A549 (cell line): ENCODE data around the gene ZBTB37. TPM values are rescaled to one million over a fixed set of nuclear protein-coding genes. Genes with fewer than 3 reads are reported as not detected.

ENCODE experiments used
- ATAC-seq, 2 experiments: fragments of 200-7000 bp in 1 of 2; fragments of >200 bp in 1 of 2; cut with Nextera tagmentation in 1 of 2; cut with Tn5 transposase in 1 of 2; 3 replicates each; pipeline versions ENCODE4 v1.8.0 to v1.9.1; 2018 to 2020; ENCODE audit warnings: mild to moderate bottlenecking in 1 of 2, moderate library complexity in 1 of 2
- CTCF ChIA-PET: fragments of 300-600 bp; sonication (Branson Sonifier 250); formaldehyde crosslinking; extraction: SDS; loops from one replicate; lab custom pipeline; 2021; ENCODE audit warnings: antibody characterized with exemption, inconsistent platforms; lab: Yijun Ruan, JAX
- POLR2A ChIA-PET: fragments of 350-600 bp; formaldehyde crosslinking; extraction: SDS; loops from one replicate; lab custom pipeline; 2021; ENCODE audit warnings: antibody characterized with exemption, inconsistent platforms; lab: Yijun Ruan, JAX
- DNase-seq, 2 experiments: peaks; one replicate each; pipeline versions ENCODE4 v3.0.0 to v3.0.0-alpha.2; 2011 to 2016; ENCODE audit warnings: low read depth in 1 of 2, low spot score in 1 of 2
- FAIRE-seq: peaks from 2 replicates; lab custom pipeline; 2011; peaks lifted over from hg19 to GRCh38; lab: Jason Lieb, UNC
- H3K27ac ChIP-seq, 2 experiments: fragments of >200 bp; sonication (Bioruptor Twin); formaldehyde crosslinking; 3 replicates each; pipeline ENCODE4 v1.5.1; 2016 to 2017
- H3K4me1 ChIP-seq: fragments of >200 bp; sonication (Bioruptor Twin); formaldehyde crosslinking; 3 replicates; pipeline ENCODE4 v1.6.1; 2016
- H3K4me2 ChIP-seq: fragments of >200 bp; sonication (Bioruptor Twin); formaldehyde crosslinking; 3 replicates; pipeline ENCODE4 v1.6.1; 2016
- H3K4me3 ChIP-seq: fragments of >200 bp; sonication (Bioruptor Twin); formaldehyde crosslinking; 3 replicates; pipeline ENCODE4 v1.5.1; 2016
- H3K9me3 ChIP-seq: fragments of >200 bp; sonication (Bioruptor Twin); formaldehyde crosslinking; 3 replicates; pipeline ENCODE4 v1.6.1; 2016
- BHLHE40 ChIP-seq: IDR thresholded peaks from 2 replicates; pipeline ENCODE4 v1.6.1; 2012; ENCODE audit warnings: low read depth, low read length, inconsistent platforms
- CBX2 ChIP-seq: fragments of 200-600 bp; sonication (generic); IDR thresholded peaks from 2 replicates; pipeline ENCODE4 v1.6.1; 2016; ENCODE audit warnings: low read depth, mild to moderate bottlenecking, borderline replicate concordance
- CBX8 ChIP-seq: fragments of 200-600 bp; sonication (generic); IDR thresholded peaks from 2 replicates; pipeline ENCODE4 v1.6.1; 2016
- CEBPB ChIP-seq, 2 experiments: fragments of >200 bp in 1 of 2; sonication (Bioruptor Twin) in 1 of 2; formaldehyde crosslinking in 1 of 2; IDR thresholded peaks; 2 replicates each; pipeline ENCODE4 v1.6.1; 2012 to 2016
- CTCF ChIP-seq: fragments of >200 bp; sonication (Bioruptor Twin); formaldehyde crosslinking; IDR thresholded peaks from 3 replicates; pipeline ENCODE4 v1.5.1; 2016
- E2F6 ChIP-seq: IDR thresholded peaks from 2 replicates; pipeline ENCODE4 v1.6.1; 2012; ENCODE audit warnings: low read depth, borderline replicate concordance
- EHMT2 ChIP-seq: fragments of 200-600 bp; sonication (generic); IDR thresholded peaks from 2 replicates; pipeline ENCODE4 v1.6.1; 2016; ENCODE audit warnings: antibody characterized with exemption, low read depth, mild to moderate bottlenecking, moderate library complexity
- EP300 ChIP-seq, 2 experiments: fragments of >200 bp; sonication (Bioruptor Twin); formaldehyde crosslinking; IDR thresholded peaks; 2 replicates in 1 of 2; 3 replicates in 1 of 2; pipeline ENCODE4 v1.6.1; 2016 to 2017
- ESRRA ChIP-seq: fragments of 150-350 bp; IDR thresholded peaks from 2 replicates; pipeline ENCODE4 v1.6.1; 2014; ENCODE audit warnings: mild to moderate bottlenecking, low read length, borderline replicate concordance
- GATA3 ChIP-seq: IDR thresholded peaks from 2 replicates; pipeline ENCODE4 v1.6.1; 2012; ENCODE audit warnings: borderline replicate concordance
- HOXA7 ChIP-seq: fragments of 250-450 bp; sonication (Bioruptor Pico); IDR thresholded peaks from 2 replicates; pipeline ENCODE4 v1.5.0; 2020; ENCODE audit warnings: mild to moderate bottlenecking, moderate library complexity
- HOXB13 ChIP-seq: fragments of 250-450 bp; sonication (Bioruptor Pico); IDR thresholded peaks from 2 replicates; pipeline ENCODE4 v1.5.0; 2020; ENCODE audit warnings: low read depth, mild to moderate bottlenecking, moderate library complexity
- HOXB5 ChIP-seq: fragments of 250-450 bp; sonication (Bioruptor Pico); IDR thresholded peaks from 2 replicates; pipeline ENCODE4 v1.5.0; 2020; ENCODE audit warnings: mild to moderate bottlenecking, moderate library complexity
- JUN ChIP-seq, 2 experiments: fragments of >200 bp; sonication (Bioruptor Twin); formaldehyde crosslinking; IDR thresholded peaks; 2 replicates in 1 of 2; 3 replicates in 1 of 2; pipeline ENCODE4 v1.6.1; 2016 to 2017
- JUNB ChIP-seq: fragments of >200 bp; sonication (Bioruptor Twin); formaldehyde crosslinking; IDR thresholded peaks from 2 replicates; pipeline ENCODE4 v1.6.1; 2016
- KDM5A ChIP-seq: fragments of 200-600 bp; sonication (generic); IDR thresholded peaks from 2 replicates; pipeline ENCODE4 v1.6.1; 2016; ENCODE audit warnings: antibody characterized with exemption, mild to moderate bottlenecking
- MAFK ChIP-seq: fragments of 450-650 bp; IDR thresholded peaks from 2 replicates; pipeline ENCODE4 v1.6.1; 2014; ENCODE audit not compliant: partially characterized antibody
- NPAS2 ChIP-seq: fragments of 250-450 bp; sonication (Bioruptor Pico); IDR thresholded peaks from 2 replicates; pipeline ENCODE4 v1.8.0; 2022; ENCODE audit warnings: mild to moderate bottlenecking, moderate library complexity, borderline replicate concordance
- NR3C1 ChIP-seq: fragments of >200 bp; sonication (Bioruptor Twin); formaldehyde crosslinking; IDR thresholded peaks from 3 replicates; pipeline ENCODE4 v1.6.1; 2017
- PHF8 ChIP-seq: fragments of 200-600 bp; sonication (generic); IDR thresholded peaks from 2 replicates; pipeline ENCODE4 v1.6.1; 2016; ENCODE audit warnings: low read depth, mild to moderate bottlenecking, antibody characterized with exemption, moderate library complexity, borderline replicate concordance
- RARB ChIP-seq: fragments of 250-450 bp; sonication (Bioruptor Pico); IDR thresholded peaks from 2 replicates; pipeline ENCODE4 v1.8.0; 2021; ENCODE audit warnings: mild to moderate bottlenecking, moderate library complexity
- RNF2 ChIP-seq: fragments of 200-600 bp; sonication (generic); IDR thresholded peaks from 2 replicates; pipeline ENCODE4 v1.6.1; 2016; ENCODE audit warnings: low read depth, mild to moderate bottlenecking, antibody characterized with exemption, moderate library complexity, borderline replicate concordance
- SREBF2 ChIP-seq: fragments of 450-650 bp; IDR thresholded peaks from 2 replicates; pipeline ENCODE4 v1.6.1; 2014; ENCODE audit warnings: mild to moderate bottlenecking, moderate library complexity
- TFCP2L1 ChIP-seq: fragments of 250-450 bp; sonication (Bioruptor Pico); IDR thresholded peaks from 2 replicates; pipeline ENCODE4 v1.5.0; 2021; ENCODE audit warnings: mild to moderate bottlenecking
- TP53 ChIP-seq: fragments of 250-450 bp; sonication (Bioruptor Pico); IDR thresholded peaks from 2 replicates; pipeline ENCODE4 v1.5.0; 2021; ENCODE audit warnings: mild to moderate bottlenecking, moderate library complexity
- USF2 ChIP-seq: fragments of 450-650 bp; IDR thresholded peaks from 2 replicates; pipeline ENCODE4 v1.6.1; 2014; ENCODE audit warnings: antibody characterized with exemption
- WGBS: methylation state at CpG from one replicate; pipeline ENCODE4 v1.1.6; 2017; ENCODE audit errors: missing lambda C conversion rate; 5-methylcytosine and 5-hydroxymethylcytosine counted together
- polyA plus RNA-seq, 4 experiments: library from polyadenylated mRNA; depleted of rRNA in 3 of 4; stranded (reverse); fragments of >200 nt; fragmentation: RNase III in 1 of 4; extraction: RNeasy Plus Mini Kit Qiagen cat#74134 plus additional on column Dnase treatment in 1 of 4; gene quantifications; 2 replicates in 3 of 4; 3 replicates in 1 of 4; pipeline ENCODE4 v1.2.3, GENCODE V29; 2011 to 2017
- TF ChIP-seq, protein P1 (sequence below): fragments of 250-450 bp; sonication (Bioruptor Pico); IDR thresholded peaks from 2 replicates; pipeline ENCODE4 v1.5.0; 2021; ENCODE audit warnings: mild to moderate bottlenecking, moderate library complexity, borderline replicate concordance

Gene ZBTB37
- polyA plus RNA-seq, 2 of the 4 experiments (the other 2 are of a cell fraction), result 1.0 to 3.0 TPM

DNA sequence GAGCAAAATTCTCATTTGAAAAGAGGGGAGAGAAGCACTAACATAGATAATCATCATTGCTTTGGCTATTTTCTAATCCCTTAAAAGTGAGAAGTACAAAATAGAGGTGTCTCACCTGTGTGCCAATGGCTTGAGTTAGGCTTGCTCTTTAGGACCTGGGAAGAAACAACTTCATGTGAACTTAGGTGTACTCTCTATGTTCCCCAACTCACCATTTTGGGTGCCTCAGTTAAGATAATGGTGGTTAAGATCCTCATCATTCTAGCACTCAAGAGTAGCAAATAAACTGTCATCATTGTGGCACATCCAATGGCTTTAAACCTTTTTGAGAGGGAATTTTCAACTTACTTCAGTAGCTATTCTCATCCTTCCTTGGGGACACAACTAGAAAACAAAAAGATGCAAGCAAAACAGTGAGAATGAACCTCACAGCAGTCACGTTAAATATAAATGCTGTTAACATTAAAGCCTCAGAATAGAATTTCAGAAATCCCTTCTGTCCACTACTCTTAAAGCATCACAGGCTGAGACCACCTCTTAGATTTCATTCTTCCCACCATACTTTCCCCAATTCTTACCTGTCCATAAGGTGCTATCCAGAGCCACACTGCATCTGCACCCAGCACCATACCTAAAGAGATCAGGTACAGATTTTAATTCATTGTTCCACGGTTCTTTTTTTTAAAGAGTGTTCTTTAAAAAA is 1.6 kb upstream of the ZBTB37 start:
- Histone ChIP-seq H3K4me2 (peak overlapping the region; percentile 78), H3K4me1 (peaks cover 30% of the 10 kb centered on the region), H3K9me3 (no peaks in the 10 kb centered on the region), H3K4me3 (peak overlapping the region; percentile 97), H3K27ac (peak overlapping the region; percentile 96 to 97)
- 0% methylated on average over 2 of the region's 2 CpGs for WGBS
- DNase-seq (no peak), ATAC-seq (no peak), FAIRE-seq (no peak)
- TF ChIP-seq SREBF2 (no peak), RARB (CRISPR knock-in tag) (0 out of 2 replicates have a peak, but pooled peaks have one; percentile 18)
- CTCF ChIA-PET, result interaction anchor here (1.1 kb wide), 3 partner anchors 351 to 447 kb away, joined by 3 to 4 read pairs (median 3); no protein-coding TSS in a partner anchor
- POLR2A ChIA-PET, result interaction anchor here (0.6 to 0.8 kb wide), 2 partner anchors 11 to 42 kb away, joined by 3 read pairs; partner anchors contain the start of gene DARS2

DNA sequence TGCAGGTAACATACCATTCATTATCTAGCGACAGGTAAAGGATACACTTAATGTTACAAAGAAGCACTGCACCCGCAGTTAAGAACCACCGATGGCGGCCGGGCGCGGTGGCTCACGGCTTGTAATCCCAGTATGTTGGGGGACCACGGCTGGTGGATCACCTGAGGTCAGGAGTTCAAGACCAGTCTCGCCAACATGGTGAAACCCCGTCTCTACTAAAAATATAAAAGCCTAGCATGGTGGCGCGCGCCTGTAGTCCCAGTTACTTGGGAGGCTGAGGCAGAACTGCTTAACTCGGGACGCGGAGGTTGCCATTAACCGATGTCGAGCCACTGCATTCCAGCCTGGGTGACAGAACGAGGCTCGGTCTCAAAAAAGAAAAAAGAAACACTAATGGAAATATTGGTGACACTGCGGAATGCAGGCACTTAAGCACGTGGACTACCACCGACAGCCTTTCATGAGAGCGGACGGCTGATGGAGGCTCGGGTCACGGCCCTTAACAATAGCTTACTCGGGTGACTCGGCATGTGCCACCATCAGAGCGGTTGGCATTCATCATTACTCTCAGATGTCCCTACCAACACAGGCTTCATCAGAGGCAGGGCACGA is 933 bp upstream of the ZBTB37 start:
- TF ChIP-seq HOXA7 (peak; percentile 73), ESRRA (no peak), TFCP2L1 (CRISPR knock-in tag) (0 out of 2 replicates have a peak, but pooled peaks have one; percentile 34), NPAS2 (no peak), RARB (CRISPR knock-in tag) (peak; percentile 58), RNF2 (no peak), E2F6 (0 out of 2 replicates have a peak, but pooled peaks have one; percentile 3), MAFK (peak; percentile 11)
- TF ChIP-seq, protein P1, sequence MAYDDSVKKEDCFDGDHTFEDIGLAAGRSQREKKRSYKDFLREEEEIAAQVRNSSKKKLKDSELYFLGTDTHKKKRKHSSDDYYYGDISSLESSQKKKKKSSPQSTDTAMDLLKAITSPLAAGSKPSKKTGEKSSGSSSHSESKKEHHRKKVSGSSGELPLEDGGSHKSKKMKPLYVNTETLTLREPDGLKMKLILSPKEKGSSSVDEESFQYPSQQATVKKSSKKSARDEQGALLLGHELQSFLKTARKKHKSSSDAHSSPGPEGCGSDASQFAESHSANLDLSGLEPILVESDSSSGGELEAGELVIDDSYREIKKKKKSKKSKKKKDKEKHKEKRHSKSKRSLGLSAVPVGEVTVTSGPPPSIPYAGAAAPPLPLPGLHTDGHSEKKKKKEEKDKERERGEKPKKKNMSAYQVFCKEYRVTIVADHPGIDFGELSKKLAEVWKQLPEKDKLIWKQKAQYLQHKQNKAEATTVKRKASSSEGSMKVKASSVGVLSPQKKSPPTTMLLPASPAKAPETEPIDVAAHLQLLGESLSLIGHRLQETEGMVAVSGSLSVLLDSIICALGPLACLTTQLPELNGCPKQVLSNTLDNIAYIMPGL, result no peak; the same call in 1 of the 2 replicates
- TF ChIP-seq, all 56 proteins: peak for 5
- peak overlapping the region; percentile 78 for H3K4me2 ChIP-seq
- CTCF ChIA-PET, result interaction anchor here (1.1 kb wide), 1 partner anchor 447 kb away, joined by 3 read pairs; no protein-coding TSS in a partner anchor
- H3K27ac ChIP-seq, result peak overlapping the region; percentile 96 to 97
- WGBS, result 2% methylated on average over 32 of the region's 32 CpGs
- H3K9me3 ChIP-seq, result no peaks in the 10 kb centered on the region
- peaks cover 30% of the 10 kb centered on the region for H3K4me1 ChIP-seq
- FAIRE-seq (no peak), DNase-seq (no peak), ATAC-seq (no peak; a peak in 2 of 6 replicates)
- peak overlapping the region; percentile 97 for H3K4me3 ChIP-seq
- POLR2A ChIA-PET, result interaction anchor here (0.6 to 2.6 kb wide), 8 partner anchors 15 to 1122 kb away, joined by 3 to 26 read pairs (median 4); partner anchors contain the start of genes CENPL, DARS2 and RC3H1

DNA sequence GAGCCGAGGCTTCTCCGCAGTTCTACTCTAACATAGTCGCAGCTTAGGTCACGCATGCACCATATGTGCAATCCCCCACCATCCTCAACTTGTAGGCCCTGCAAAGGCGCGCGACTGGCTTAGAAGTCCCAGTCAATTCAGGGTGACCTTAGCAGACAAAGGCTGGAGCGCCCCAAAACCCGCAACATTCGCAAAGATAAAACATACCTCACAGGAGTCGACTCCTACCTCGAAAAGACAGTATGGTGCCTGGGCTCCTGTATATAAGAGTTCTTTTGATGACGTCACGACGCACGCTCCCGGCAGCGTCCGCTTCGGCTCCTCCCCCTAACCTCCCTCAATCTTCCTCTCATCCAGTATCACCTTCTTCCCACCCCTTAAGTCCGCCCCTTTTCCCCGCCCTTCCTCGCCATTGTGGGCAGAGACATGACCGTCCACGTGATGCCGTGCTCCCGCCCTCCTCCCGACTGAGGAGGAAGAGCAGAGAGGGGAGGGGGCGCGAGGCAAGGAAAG is 371 bp upstream of the ZBTB37 start, which contains the start of gene GAS5:
GAS5 (minus strand) TSS at position 237 of the 513 bp plus-strand sequence.
- Histone ChIP-seq H3K27ac (peak within 1 kb of the TSS; percentile 96 to 97), H3K4me1 (peaks cover 30% of the 10 kb centered on the region), H3K4me3 (peak within 1 kb of the TSS; percentile 97), H3K9me3 (no peaks in the 10 kb centered on the region), H3K4me2 (peak within 1 kb of the TSS; percentile 92)
- FAIRE-seq, result no peak
- POLR2A ChIA-PET, result interaction anchor here (0.5 to 2.6 kb wide), 64 partner anchors 8 to 1416 kb away, joined by 3 to 26 read pairs (median 4); partner anchors contain the start of genes CACYBP, CENPL, DARS2 and KLHL20
- WGBS, result 2% methylated on average over 22 of the region's 30 CpGs
- DNase-seq, result peak; percentile 89 to 100
- peak; percentile 71 to 90 for ATAC-seq
- CTCF ChIA-PET, result interaction anchor here (0.7 to 1.6 kb wide), 7 partner anchors 10 to 1324 kb away, joined by 3 to 5 read pairs (median 3); no protein-coding TSS in a partner anchor
- no peak for TF ChIP-seq CBX8
- peak; percentile 95 for TF ChIP-seq PHF8
- TF ChIP-seq ESRRA, result no peak
- no peak for TF ChIP-seq HOXB13 (CRISPR knock-in tag)
- TF ChIP-seq CTCF, result no peak
- no peak for TF ChIP-seq RARB (CRISPR knock-in tag)
- no peak for TF ChIP-seq JUNB
- TF ChIP-seq GATA3, result peak; percentile 37; the same call in 1 of the 2 replicates
- no peak for TF ChIP-seq NR3C1
- peak; percentile 99 for TF ChIP-seq JUN (IDR thresholded peaks at IDR 0.05)
- no peak for TF ChIP-seq BHLHE40
- TF ChIP-seq CBX2, result no peak
- TF ChIP-seq KDM5A, result no peak
- no peak for TF ChIP-seq EHMT2
- TF ChIP-seq HOXB5 (CRISPR knock-in tag), result no peak
- TF ChIP-seq CEBPB (IDR thresholded peaks at IDR 0.05), result no peak
- TF ChIP-seq USF2, result peak; percentile 93
- no peak for TF ChIP-seq EP300 (IDR thresholded peaks at IDR 0.05)
- TF ChIP-seq TP53 (CRISPR knock-in tag), result peak; percentile 72
